Aortic smooth muscle cell (primary cell): ENCODE measurements around the gene TMEM141. TPM values are rescaled to one million over a fixed set of nuclear protein-coding genes. Genes with fewer than 3 reads are reported as not detected.

Source experiments
- total RNA-seq: library from RNA; depleted of rRNA; stranded (reverse); fragments of >200 nt; gene quantifications from 2 replicates; pipeline ENCODE4 v1.2.3, GENCODE V29; 2014

Gene TMEM141
- 66.0 and 77.2 TPM in 2 replicates for total RNA-seq

GRCh38 chr9:136790640-136791515, at the start of gene TMEM141:
Gene TMEM141, plus strand, starts transcription at chr9:136791344. Its CDS starts 27 bp downstream, at chr9:136791371.

DNA sequence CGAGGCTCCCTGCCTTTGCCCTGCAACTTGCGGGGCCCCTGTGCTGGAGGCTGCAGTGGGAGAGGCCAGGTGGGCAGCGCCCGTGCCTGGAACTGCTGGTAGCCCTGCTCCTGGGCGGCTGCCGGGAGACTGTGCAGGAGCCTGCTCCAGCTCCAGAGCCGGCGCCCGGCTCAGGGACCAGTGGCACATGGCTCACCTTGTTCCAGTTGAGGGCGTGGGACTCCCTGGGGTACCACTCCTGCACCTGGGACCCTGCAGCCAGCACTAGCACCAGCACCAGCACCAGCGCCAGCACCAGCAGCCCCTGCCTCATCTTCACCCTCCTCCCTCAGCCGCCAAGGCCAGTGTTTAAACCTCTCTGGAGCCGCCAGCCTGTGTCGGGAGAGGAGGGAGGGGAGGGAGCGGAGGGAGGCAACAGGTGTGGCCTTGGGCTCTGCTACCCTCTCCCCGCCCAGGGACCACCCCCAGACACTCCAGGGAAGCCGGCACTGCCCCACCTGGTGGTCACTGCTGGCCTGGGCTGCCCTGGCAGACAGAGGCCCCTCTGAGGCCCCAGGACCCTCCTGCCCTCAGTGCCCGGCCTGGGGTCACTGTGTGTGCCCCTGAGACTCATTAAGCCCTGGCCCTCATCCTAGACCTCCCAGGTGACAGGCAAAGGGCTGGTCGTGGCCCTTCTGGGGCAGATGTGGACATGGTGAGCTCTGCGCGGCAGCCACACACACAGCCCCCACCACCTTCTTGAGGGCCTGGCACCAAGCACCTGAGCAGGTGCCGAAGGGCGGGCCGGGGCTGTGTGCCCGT, 48.4 kb upstream of the TMEM141 start, which contains the start of gene LCN10:
Gene LCN10 (minus strand): TSS at position 350 of the 801 bp plus-strand sequence. CDS start 37 bp downstream, at position 313.

GRCh38 chr9:136748201-136748600, 42.9 kb upstream of the TMEM141 start, which contains the start of gene LCN6:
Gene LCN6, minus strand, starts transcription at chr9:136748525. Its CDS starts 42 bp downstream, at chr9:136748483.

DNA sequence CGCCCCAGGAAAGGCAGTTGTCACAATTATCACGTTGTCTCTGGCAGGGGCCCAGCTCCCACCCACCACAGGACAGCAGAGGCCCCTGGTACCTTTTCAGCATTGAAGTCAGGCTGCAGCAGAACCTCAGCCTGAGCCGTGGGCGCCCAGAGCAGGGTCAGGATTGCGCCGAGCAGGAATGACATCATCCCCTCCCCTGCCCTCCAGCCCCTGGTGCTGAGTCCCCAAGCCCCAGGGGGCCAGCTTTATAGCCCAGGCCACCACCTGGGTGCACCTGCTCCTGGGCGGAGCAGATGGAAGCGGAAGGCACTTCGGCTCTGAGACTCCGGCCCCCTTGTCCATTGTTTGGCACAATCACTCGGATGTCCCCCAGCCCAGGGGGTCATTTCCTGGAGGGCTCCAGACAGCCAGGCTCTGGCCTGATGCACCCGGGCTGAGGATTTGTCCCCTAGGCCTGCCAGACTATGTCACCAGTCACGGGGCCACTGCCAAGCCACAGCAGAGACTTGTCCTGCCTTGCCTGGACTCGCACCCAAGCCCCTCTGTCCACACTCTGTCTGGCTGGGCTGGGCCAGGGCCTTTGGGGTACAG, 26.7 kb upstream of the TMEM141 start, which contains the start of gene LCN15:
Gene LCN15 (minus strand): TSS at position 218 of the 591 bp plus-strand sequence. CDS start 30 bp downstream, at position 188.

DNA sequence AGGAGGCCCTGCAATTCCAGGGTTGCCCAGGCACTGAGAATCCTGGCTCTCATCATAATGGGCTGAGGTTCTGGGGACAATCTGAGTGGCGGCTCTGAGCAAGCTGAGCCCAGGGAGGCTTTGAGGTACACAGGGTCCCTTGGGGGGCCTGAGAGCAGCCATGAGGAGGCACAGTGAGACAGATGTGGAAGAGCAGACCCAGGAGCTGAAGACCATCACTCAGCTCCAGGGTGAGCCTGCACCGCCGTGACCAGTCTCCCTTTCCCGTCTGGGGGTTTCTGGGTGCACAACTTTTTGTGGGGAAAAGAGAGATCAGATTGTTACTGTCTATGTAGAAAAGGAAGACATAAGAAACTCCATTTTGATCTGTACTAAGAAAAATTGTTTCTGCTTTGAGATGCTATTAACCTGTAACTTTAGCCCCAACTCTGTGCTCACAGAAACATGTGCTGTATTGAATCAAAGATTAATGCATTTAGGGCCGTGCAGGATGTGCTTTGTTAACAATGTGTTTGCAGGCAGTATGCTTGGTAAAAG, 5.2 kb downstream of the TMEM141 start, which contains the start of gene CCDC183:
Gene CCDC183 (plus strand): TSS at position 101 of the 537 bp plus-strand sequence. CDS start 60 bp downstream, at position 161.

GRCh38 chr9:136807281-136808074, 16.3 kb downstream of the TMEM141 start, which contains the start of gene RABL6:
Gene RABL6, plus strand, starts transcription at chr9:136807948. Its CDS starts 249 bp downstream, at chr9:136808197.

GRCh38 chr9:136842380-136842948, 51.3 kb downstream of the TMEM141 start, which contains the start of gene AJM1:
Gene AJM1, plus strand, starts transcription at chr9:136842478. Its CDS starts 1,937 bp downstream, at chr9:136844415.

Other genes with a start within 250 kb of the TMEM141 start
- gene NOTCH1, start 245.3 kb upstream of the TMEM141 start, total RNA-seq: 23.5 and 39.6 TPM in 2 replicates
- gene EGFL7, start 128.4 kb upstream of the TMEM141 start, total RNA-seq: 15.5 and 15.7 TPM in 2 replicates
- gene AGPAT2, start 103.9 kb upstream of the TMEM141 start, total RNA-seq: 27.5 and 37.8 TPM in 2 replicates
- gene DIPK1B, start 78.8 kb upstream of the TMEM141 start, total RNA-seq: 1.4 and 2.6 TPM in 2 replicates
- not detected in 2 replicates for gene LCN10, start 48.4 kb upstream of the TMEM141 start, total RNA-seq
- not detected in 2 replicates for gene LCN6, start 42.8 kb upstream of the TMEM141 start, total RNA-seq
- gene LCN8, start 33.1 kb upstream of the TMEM141 start, total RNA-seq: not detected in 2 replicates
- gene LCN15, start 26.8 kb upstream of the TMEM141 start, total RNA-seq: not detected in 2 replicates
- 0.19 and 0.26 TPM in 2 replicates for gene CCDC183, start 5.0 kb downstream of the TMEM141 start, total RNA-seq
- 57.2 and 62.2 TPM in 2 replicates for gene RABL6, start 16.6 kb downstream of the TMEM141 start, total RNA-seq
- gene AJM1, start 51.1 kb downstream of the TMEM141 start, total RNA-seq: 1.1 TPM in 2 replicates
- gene PHPT1, start 58.1 kb downstream of the TMEM141 start, total RNA-seq: 161 and 208 TPM in 2 replicates
- 0.40 and 0.68 TPM in 2 replicates for gene MAMDC4, start 61.0 kb downstream of the TMEM141 start, total RNA-seq
- gene EDF1, start 75.0 kb downstream of the TMEM141 start, total RNA-seq: 511 and 536 TPM in 2 replicates
- gene TRAF2, start 95.2 kb downstream of the TMEM141 start, total RNA-seq: 6.6 and 11.6 TPM in 2 replicates
- 144 and 185 TPM in 2 replicates for gene FBXW5, start 153.4 kb downstream of the TMEM141 start, total RNA-seq
- gene C8G, start 153.9 kb downstream of the TMEM141 start, total RNA-seq: 0.13 and 0.44 TPM in 2 replicates
- gene LCN12, start 160.9 kb downstream of the TMEM141 start, total RNA-seq: 0.26 and 0.37 TPM in 2 replicates
- 9.8 and 21.8 TPM in 2 replicates for gene PTGDS, start 186.2 kb downstream of the TMEM141 start, total RNA-seq
- 0.44 and 1.6 TPM in 2 replicates for gene LCNL1, start 191.6 kb downstream of the TMEM141 start, total RNA-seq
- 11.6 and 15.6 TPM in 2 replicates for gene PAXX, start 201.1 kb downstream of the TMEM141 start, total RNA-seq
- gene CLIC3, start 205.2 kb downstream of the TMEM141 start, total RNA-seq: 4.8 and 5.2 TPM in 2 replicates
- 33.4 and 40.3 TPM in 2 replicates for gene ABCA2, start 236.9 kb downstream of the TMEM141 start, total RNA-seq
- not detected in 2 replicates for gene FUT7, start 240.7 kb downstream of the TMEM141 start, total RNA-seq